ENCODE measurements around the gene TRIM69. TPM values are rescaled to one million over a fixed set of nuclear protein-coding genes. Genes with fewer than 3 reads are reported as not detected.

The TRIM69 gene
- total RNA-seq, 2 donors from 2014 or later: 5.7 to 13.1 TPM

DNA sequence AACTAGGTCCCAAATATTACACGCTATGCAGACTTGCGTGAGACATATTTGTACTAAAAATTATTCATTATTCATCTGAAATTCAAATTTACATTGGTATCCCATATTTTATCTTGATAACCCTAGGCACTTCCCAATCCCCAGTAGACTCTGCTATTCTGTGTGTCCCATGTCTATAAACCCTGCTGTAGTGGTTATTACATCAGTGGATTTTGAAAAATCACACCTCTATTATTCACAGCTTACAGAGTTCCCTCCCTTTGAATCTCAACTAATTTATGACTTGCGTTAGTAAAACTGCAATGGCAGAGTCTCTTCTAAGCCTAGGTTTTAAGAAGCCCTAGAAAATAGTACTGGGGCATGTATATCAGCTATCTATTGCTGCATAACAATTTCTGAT is 54.3 kb downstream of the TRIM69 start:
- no peak overlapping the region for H3K4me3 ChIP-seq (ENCODE audit: low read length)
- H3K9me3 Mint-ChIP-seq: no peaks in the 10 kb centered on the region
- no peaks in the 10 kb centered on the region for H3K9me3 ChIP-seq (ENCODE audit: control insufficient read depth, low read length)
- peaks cover 6% of the 10 kb centered on the region for H3K27me3 ChIP-seq (ENCODE audit: control insufficient read depth, insufficient read depth, low read length, poor library complexity, severe bottlenecking)
- no peaks in the 10 kb centered on the region for H3K4me1 Mint-ChIP-seq
- no peak overlapping the region for H3K27ac ChIP-seq (ENCODE audit: low read depth, low read length)
- H3K27me3 Mint-ChIP-seq (ENCODE audit: insufficient read depth): peaks cover 16% of the 10 kb centered on the region
- H3K36me3 Mint-ChIP-seq (ENCODE audit: low read depth): no peaks in the 10 kb centered on the region
- H3K4me3 Mint-ChIP-seq: no peak overlapping the region
- no peaks in the 10 kb centered on the region for H3K36me3 ChIP-seq (ENCODE audit: control insufficient read depth, insufficient read depth, low read length)
- H3K4me1 ChIP-seq (ENCODE audit: control insufficient read depth, insufficient read depth, low read length): no peaks in the 10 kb centered on the region
- TF ChIP-seq, protein P1, sequence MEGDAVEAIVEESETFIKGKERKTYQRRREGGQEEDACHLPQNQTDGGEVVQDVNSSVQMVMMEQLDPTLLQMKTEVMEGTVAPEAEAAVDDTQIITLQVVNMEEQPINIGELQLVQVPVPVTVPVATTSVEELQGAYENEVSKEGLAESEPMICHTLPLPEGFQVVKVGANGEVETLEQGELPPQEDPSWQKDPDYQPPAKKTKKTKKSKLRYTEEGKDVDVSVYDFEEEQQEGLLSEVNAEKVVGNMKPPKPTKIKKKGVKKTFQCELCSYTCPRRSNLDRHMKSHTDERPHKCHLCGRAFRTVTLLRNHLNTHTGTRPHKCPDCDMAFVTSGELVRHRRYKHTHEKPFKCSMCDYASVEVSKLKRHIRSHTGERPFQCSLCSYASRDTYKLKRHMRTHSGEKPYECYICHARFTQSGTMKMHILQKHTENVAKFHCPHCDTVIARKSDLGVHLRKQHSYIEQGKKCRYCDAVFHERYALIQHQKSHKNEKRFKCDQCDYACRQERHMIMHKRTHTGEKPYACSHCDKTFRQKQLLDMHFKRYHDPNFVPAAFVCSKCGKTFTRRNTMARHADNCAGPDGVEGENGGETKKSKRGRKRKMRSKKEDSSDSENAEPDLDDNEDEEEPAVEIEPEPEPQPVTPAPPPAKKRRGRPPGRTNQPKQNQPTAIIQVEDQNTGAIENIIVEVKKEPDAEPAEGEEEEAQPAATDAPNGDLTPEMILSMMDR (conservative IDR thresholded peaks at IDR 0.05): no peak
- 68 to 73% methylated on average over 3 of the region's 3 CpGs for WGBS, 2 experiments (ENCODE audit: insufficient coverage in 1 of 2, insufficient read length in 1 of 2)
- DNase-seq: no peak
- H3K27ac Mint-ChIP-seq: no peak overlapping the region
- no peak overlapping the region for H3K9ac ChIP-seq (ENCODE audit: extremely low read depth, low read length, poor library complexity, severe bottlenecking)

DNA sequence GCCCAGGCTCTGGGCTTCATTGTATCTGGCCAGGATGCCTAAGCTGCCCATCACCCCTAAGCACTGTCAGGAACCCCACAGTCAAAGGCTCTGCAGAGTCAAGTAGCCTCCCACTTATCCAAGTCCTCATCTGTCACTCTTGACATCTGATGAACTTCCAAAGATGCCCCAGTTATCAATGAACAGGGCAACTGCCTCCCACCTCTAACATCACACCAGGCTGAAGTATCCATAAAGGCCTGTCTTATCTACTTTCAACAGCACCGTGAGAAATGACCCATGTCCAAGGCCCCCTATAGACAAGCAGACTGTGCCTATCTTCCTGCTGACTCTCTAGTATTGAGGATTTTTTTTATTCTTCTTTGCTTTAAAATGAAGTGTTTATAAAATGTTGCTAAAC is 56.4 kb downstream of the TRIM69 start:
- DNase-seq: no peak
- no peaks in the 10 kb centered on the region for H3K4me1 Mint-ChIP-seq
- no peak overlapping the region for H3K4me3 Mint-ChIP-seq
- Histone ChIP-seq H3K9ac (ENCODE audit: extremely low read depth, low read length, poor library complexity, severe bottlenecking) (no peak overlapping the region), H3K4me1 (ENCODE audit: control insufficient read depth, insufficient read depth, low read length) (no peaks in the 10 kb centered on the region), H3K4me3 (ENCODE audit: low read length) (no peak overlapping the region), H3K27ac (ENCODE audit: low read depth, low read length) (no peak overlapping the region), H3K27me3 (ENCODE audit: control insufficient read depth, insufficient read depth, low read length, poor library complexity, severe bottlenecking) (peaks cover 6% of the 10 kb centered on the region), H3K9me3 (ENCODE audit: control insufficient read depth, low read length) (no peaks in the 10 kb centered on the region), H3K36me3 (ENCODE audit: control insufficient read depth, insufficient read depth, low read length) (no peaks in the 10 kb centered on the region)
- no peaks in the 10 kb centered on the region for H3K9me3 Mint-ChIP-seq
- H3K27me3 Mint-ChIP-seq (ENCODE audit: insufficient read depth): peaks cover 11% of the 10 kb centered on the region
- TF ChIP-seq, protein P1 (conservative IDR thresholded peaks at IDR 0.05): no peak
- no peaks in the 10 kb centered on the region for H3K36me3 Mint-ChIP-seq (ENCODE audit: low read depth)
- no peak overlapping the region for H3K27ac Mint-ChIP-seq
- 94% methylated on average over 1 of the region's 1 CpG; no CpG with 5 or more reads in 1 of the 2 experiments for WGBS, 2 experiments (ENCODE audit: insufficient coverage in 1 of 2, insufficient read length in 1 of 2)

DNA sequence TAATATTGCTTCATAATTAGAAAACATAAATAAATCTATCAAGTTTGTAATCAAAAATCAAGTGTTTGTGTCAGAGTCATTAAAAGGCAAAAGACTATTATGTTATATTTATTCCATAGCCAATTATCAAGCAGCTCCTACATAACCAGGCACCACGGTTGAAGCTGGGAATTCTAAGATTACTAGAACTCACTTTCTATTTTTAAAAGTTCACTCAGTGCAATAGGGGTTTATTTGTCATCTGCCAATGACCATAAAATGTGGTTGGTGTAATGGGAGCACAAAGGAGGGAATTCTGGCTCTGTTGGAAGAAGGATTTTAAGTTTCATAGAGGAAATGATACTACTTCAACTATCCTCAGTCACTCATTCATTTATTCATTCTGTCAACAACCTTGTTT is 57.7 kb downstream of the TRIM69 start:
- TF ChIP-seq, protein P1 (conservative IDR thresholded peaks at IDR 0.05): no peak
- no peak overlapping the region for H3K4me3 Mint-ChIP-seq

More for the DNA sequence above, 57.7 kb downstream of the TRIM69 start:
- H3K27ac Mint-ChIP-seq: no peak overlapping the region
- Histone ChIP-seq H3K9ac (ENCODE audit: extremely low read depth, low read length, poor library complexity, severe bottlenecking) (no peak overlapping the region), H3K9me3 (ENCODE audit: control insufficient read depth, low read length) (no peaks in the 10 kb centered on the region), H3K4me1 (ENCODE audit: control insufficient read depth, insufficient read depth, low read length) (no peaks in the 10 kb centered on the region), H3K27ac (ENCODE audit: low read depth, low read length) (no peak overlapping the region), H3K36me3 (ENCODE audit: control insufficient read depth, insufficient read depth, low read length) (no peaks in the 10 kb centered on the region), H3K27me3 (ENCODE audit: control insufficient read depth, insufficient read depth, low read length, poor library complexity, severe bottlenecking) (no peaks in the 10 kb centered on the region), H3K4me3 (ENCODE audit: low read length) (no peak overlapping the region)
- no peaks in the 10 kb centered on the region for H3K4me1 Mint-ChIP-seq
- 71% methylated on average over 1 of the region's 1 CpG; no CpG with 5 or more reads in 1 of the 2 experiments for WGBS, 2 experiments (ENCODE audit: insufficient coverage in 1 of 2, insufficient read length in 1 of 2)
- no peaks in the 10 kb centered on the region for H3K9me3 Mint-ChIP-seq
- H3K27me3 Mint-ChIP-seq (ENCODE audit: insufficient read depth): peaks cover 5% of the 10 kb centered on the region
- DNase-seq: no peak
- no peaks in the 10 kb centered on the region for H3K36me3 Mint-ChIP-seq (ENCODE audit: low read depth)
